Adipocyte (in vitro differentiated cells): Measurements from ENCODE around the gene CRYBB1.

ENCODE experiments used
- DNase-seq: peaks from one replicate; pipeline ENCODE4 v3.0.0-alpha.2; 2015; ENCODE audit warnings: low read depth
- H3K27me3 ChIP-seq: replicated peaks from 2 replicates; pipeline ENCODE4 v1.7.0; 2013; ENCODE audit warnings: mild to moderate bottlenecking, low read length, moderate library complexity; ENCODE audit not compliant: control insufficient read depth, insufficient read depth
- H3K36me3 ChIP-seq: 2 replicates; pipeline ENCODE4 v1.7.0; 2013; ENCODE audit warnings: low read length, mild to moderate bottlenecking, moderate library complexity; ENCODE audit not compliant: control insufficient read depth, insufficient read depth, severe bottlenecking
- H3K4me1 ChIP-seq: 2 replicates; pipeline ENCODE4 v1.7.0; 2013; ENCODE audit warnings: mild to moderate bottlenecking, low read length, moderate library complexity; ENCODE audit not compliant: control insufficient read depth, insufficient read depth
- H3K4me3 ChIP-seq: 2 replicates; pipeline ENCODE4 v1.7.0; 2013; ENCODE audit warnings: mild to moderate bottlenecking, low read length, moderate library complexity
- H3K9ac ChIP-seq: 2 replicates; pipeline ENCODE4 v1.7.0; 2013; ENCODE audit warnings: mild to moderate bottlenecking, low read length, moderate library complexity
- H3K9me3 ChIP-seq: 2 replicates; pipeline ENCODE4 v1.7.0; 2013; ENCODE audit warnings: mild to moderate bottlenecking, low read length, moderate library complexity; ENCODE audit not compliant: control insufficient read depth

Gene CRYBB1

GRCh38 chr22:26651815-26652214, 34.0 kb upstream of the CRYBB1 start:
- no peaks in the 10 kb centered on the region for H3K36me3 ChIP-seq
- H3K4me3 ChIP-seq: no peak overlapping the region
- H3K4me1 ChIP-seq: no peaks in the 10 kb centered on the region
- H3K27me3 ChIP-seq: peaks cover 68% of the 10 kb centered on the region
- H3K9ac ChIP-seq: no peak overlapping the region
- no peak for DNase-seq
- no peaks in the 10 kb centered on the region for H3K9me3 ChIP-seq

GRCh38 chr22:26650722-26651421, 33.0 kb upstream of the CRYBB1 start:
- H3K36me3 ChIP-seq: no peaks in the 10 kb centered on the region
- H3K9ac ChIP-seq: no peak overlapping the region
- H3K27me3 ChIP-seq: peaks cover 74% of the 10 kb centered on the region
- H3K4me3 ChIP-seq: no peak overlapping the region
- no peaks in the 10 kb centered on the region for H3K4me1 ChIP-seq
- H3K9me3 ChIP-seq: no peaks in the 10 kb centered on the region
- DNase-seq: no peak

- no peaks in the 10 kb centered on the region for H3K36me3 ChIP-seq
- no peak overlapping the region for H3K9ac ChIP-seq
- no peaks in the 10 kb centered on the region for H3K9me3 ChIP-seq
- peaks cover 70% of the 10 kb centered on the region for H3K27me3 ChIP-seq
- no peaks in the 10 kb centered on the region for H3K4me1 ChIP-seq
- no peak overlapping the region for H3K4me3 ChIP-seq
- no peak for DNase-seq
These were observed 30.9 kb upstream of the CRYBB1 start for GRCh38 chr22:26648528-26649388.

DNA sequence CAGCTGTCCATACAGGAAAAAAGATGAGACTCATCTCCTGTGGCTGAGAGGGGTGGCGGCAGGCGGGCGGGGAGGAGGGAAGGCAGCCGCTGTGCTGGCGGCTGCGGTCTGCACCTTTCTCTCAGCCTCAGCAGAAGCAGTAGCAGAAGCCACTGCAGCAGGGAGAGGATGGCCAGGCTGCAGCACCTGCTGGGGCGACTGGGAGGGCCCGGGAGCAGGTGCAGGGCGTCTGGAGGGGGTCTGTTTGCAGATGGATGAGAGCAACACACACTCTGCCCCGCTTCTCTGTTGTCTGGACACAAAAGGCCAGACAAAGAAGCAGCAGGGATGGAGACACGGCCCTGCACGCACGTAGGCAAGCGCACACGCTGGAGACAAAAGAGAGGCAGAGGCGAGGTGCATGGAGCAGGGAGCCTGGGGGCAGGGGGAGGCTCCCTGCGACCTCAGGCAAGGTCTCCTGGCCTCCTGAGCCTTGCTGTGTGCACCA, 30.2 kb upstream of the CRYBB1 start:
- H3K27me3 ChIP-seq: peaks cover 68% of the 10 kb centered on the region
- H3K9ac ChIP-seq: no peak overlapping the region
- no peak overlapping the region for H3K4me3 ChIP-seq
- DNase-seq: no peak
- H3K4me1 ChIP-seq: no peaks in the 10 kb centered on the region
- no peaks in the 10 kb centered on the region for H3K36me3 ChIP-seq
- H3K9me3 ChIP-seq: no peaks in the 10 kb centered on the region

- no peak overlapping the region for H3K4me3 ChIP-seq
- H3K9me3 ChIP-seq: no peaks in the 10 kb centered on the region
- peaks cover 69% of the 10 kb centered on the region for H3K27me3 ChIP-seq
- DNase-seq: peak; percentile 57
- H3K9ac ChIP-seq: no peak overlapping the region
- no peaks in the 10 kb centered on the region for H3K4me1 ChIP-seq
- no peaks in the 10 kb centered on the region for H3K36me3 ChIP-seq
These were observed 28.3 kb upstream of the CRYBB1 start for GRCh38 chr22:26646158-26646557.

- H3K4me3 ChIP-seq: no peak overlapping the region
- no peak for DNase-seq
- peaks cover 67% of the 10 kb centered on the region for H3K27me3 ChIP-seq
- no peaks in the 10 kb centered on the region for H3K4me1 ChIP-seq
- H3K9ac ChIP-seq: no peak overlapping the region
- H3K9me3 ChIP-seq: no peaks in the 10 kb centered on the region
- no peaks in the 10 kb centered on the region for H3K36me3 ChIP-seq
These were observed 25.7 kb upstream of the CRYBB1 start for GRCh38 chr22:26643418-26644100.

DNA sequence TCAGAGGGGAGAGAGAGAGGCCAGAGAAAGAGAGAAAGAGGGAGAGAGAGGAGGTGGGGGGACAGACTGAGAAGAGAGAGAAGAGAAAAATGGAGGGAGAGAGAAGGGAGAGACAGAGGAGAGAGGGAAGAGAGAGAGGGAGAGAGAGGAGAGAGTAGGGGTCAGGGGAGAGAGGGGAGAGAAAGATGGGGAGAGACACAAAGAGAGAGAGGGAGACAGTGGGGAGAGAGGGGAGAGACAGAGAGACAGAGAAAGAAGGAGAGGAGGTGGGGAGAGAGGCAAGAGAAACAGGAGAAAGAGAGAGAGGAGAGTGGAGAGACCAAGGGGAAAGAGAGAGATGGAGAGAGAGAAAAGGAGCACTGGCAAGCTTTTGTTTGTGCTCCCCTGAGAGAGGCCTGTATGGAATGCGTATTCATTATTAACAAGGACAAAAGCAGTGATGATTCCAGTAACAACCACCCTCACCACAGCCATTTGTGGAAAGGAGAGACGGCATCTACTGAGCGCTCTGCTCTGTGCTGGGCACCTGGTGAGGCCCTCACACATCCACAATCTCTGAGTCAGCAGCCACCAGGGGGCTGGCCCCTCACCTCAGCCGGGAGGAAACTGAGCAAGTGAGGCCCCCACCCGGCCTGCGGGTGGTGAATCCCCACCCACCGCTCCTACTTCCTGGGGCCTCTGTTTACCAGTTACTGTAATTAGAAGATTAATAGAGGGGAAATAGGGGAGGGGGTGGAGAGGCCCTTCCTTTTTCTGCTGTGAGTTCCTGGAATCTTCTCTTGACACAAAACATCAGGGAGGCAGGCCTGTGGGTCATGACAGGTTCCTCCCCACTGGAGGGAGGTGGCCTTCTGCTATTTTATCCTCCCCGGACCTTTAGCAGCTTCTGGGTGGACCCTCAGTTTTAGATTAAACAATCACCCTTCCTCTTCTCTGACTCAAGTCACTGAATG, 24.9 kb upstream of the CRYBB1 start:
- Histone ChIP-seq H3K9me3 (no peaks in the 10 kb centered on the region), H3K4me3 (no peak overlapping the region), H3K9ac (no peak overlapping the region), H3K36me3 (no peaks in the 10 kb centered on the region), H3K27me3 (peaks cover 65% of the 10 kb centered on the region), H3K4me1 (no peaks in the 10 kb centered on the region)
- DNase-seq: no peak

GRCh38 chr22:26636296-26636695, 18.5 kb upstream of the CRYBB1 start:
- no peaks in the 10 kb centered on the region for H3K36me3 ChIP-seq
- DNase-seq: no peak
- no peak overlapping the region for H3K9ac ChIP-seq
- no peaks in the 10 kb centered on the region for H3K9me3 ChIP-seq
- no peaks in the 10 kb centered on the region for H3K4me1 ChIP-seq
- H3K27me3 ChIP-seq: peaks cover 34% of the 10 kb centered on the region
- H3K4me3 ChIP-seq: no peak overlapping the region

DNA sequence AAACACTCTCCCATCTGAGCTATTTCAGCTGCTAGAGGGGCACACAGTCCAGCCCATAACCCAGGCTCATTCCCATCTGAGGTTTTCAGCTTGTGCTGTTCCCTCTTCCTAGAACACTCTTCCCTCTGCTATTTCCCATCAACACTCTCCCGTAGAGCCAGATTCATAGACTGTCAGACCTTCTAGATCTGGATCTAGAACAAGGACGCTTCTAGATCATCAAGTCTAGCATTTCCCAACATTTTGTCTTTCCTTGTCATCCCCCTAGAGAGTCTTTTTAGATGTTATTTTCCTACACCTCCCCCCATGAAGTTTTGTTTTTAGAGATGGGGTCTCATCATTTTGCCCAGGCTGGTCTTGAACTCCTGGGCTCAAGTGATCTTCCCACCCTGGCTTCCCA, 17.3 kb upstream of the CRYBB1 start:
- DNase-seq: no peak
- Histone ChIP-seq H3K27me3 (peaks cover 27% of the 10 kb centered on the region), H3K4me1 (no peaks in the 10 kb centered on the region), H3K9ac (no peak overlapping the region), H3K36me3 (no peaks in the 10 kb centered on the region), H3K9me3 (peaks cover 10% of the 10 kb centered on the region), H3K4me3 (no peak overlapping the region)

DNA sequence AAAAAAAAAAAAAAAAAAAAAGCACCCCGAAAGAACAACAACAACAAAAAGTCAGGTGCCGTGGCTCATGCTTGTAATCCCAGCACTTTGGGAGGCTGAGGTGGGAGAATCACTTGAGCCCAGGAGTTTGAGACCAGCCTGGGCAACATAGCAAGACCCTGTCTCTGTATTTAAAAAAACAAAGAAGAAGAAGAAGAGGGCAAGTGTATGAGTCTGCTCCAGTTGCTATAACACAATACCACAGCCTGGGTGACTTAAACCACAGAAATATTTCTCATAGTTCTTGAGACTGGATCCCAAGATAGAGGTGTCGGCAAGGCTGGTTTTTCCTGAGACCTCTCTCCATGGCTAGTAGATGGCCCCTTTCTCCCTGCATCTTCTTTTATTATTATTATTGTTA, 16.4 kb upstream of the CRYBB1 start:
- H3K27me3 ChIP-seq: peaks cover 26% of the 10 kb centered on the region
- H3K4me3 ChIP-seq: no peak overlapping the region
- H3K9ac ChIP-seq: no peak overlapping the region
- H3K9me3 ChIP-seq: peaks cover 11% of the 10 kb centered on the region
- no peaks in the 10 kb centered on the region for H3K4me1 ChIP-seq
- DNase-seq: no peak
- no peaks in the 10 kb centered on the region for H3K36me3 ChIP-seq
